Left ventricle myocardium inferior (tissue), 1 donor: ENCODE measurements around the gene FBXW12. TPM values are rescaled to one million over a fixed set of nuclear protein-coding genes. Genes with fewer than 3 reads are reported as not detected.

ENCODE experiments used
- DNase-seq: peaks from one replicate; pipeline ENCODE4 v3.0.0-alpha.2; 2020
- H3K27ac ChIP-seq: fragments of 200-600 bp; replicated peaks from 2 replicates; pipeline ENCODE4 v1.8.0; 2021
- H3K27me3 ChIP-seq: fragments of 200-600 bp; 2 replicates; pipeline ENCODE4 v1.8.0; 2021; ENCODE audit warnings: low read depth
- H3K36me3 ChIP-seq: fragments of 200-600 bp; 2 replicates; pipeline ENCODE4 v1.8.0; 2021
- H3K4me1 ChIP-seq: fragments of 200-600 bp; 2 replicates; pipeline ENCODE4 v1.8.0; 2021
- H3K4me3 ChIP-seq: fragments of 200-600 bp; 2 replicates; pipeline ENCODE4 v1.8.0; 2021; ENCODE audit warnings: mild to moderate bottlenecking, moderate library complexity
- H3K9me3 ChIP-seq: fragments of 200-600 bp; replicated peaks from 2 replicates; pipeline ENCODE4 v1.8.0; 2021
- CTCF ChIP-seq: fragments of 200-600 bp; IDR thresholded peaks from 2 replicates; pipeline ENCODE4 v1.8.0; 2021; ENCODE audit warnings: antibody characterized with exemption, mild to moderate bottlenecking, borderline replicate concordance
- intact Hi-C: fragments of 100-400 bp; cut with micrococcal nuclease; formaldehyde crosslinking; loops from one replicate; pipeline ENCODE4 v1.11.0; 2022
- total RNA-seq: library from RNA; stranded (reverse); fragmentation: NEBNext Ultra II Directional; extraction: Animal tissue kit (Norgen Biotek cat#: 25700); gene quantifications from one replicate; pipeline ENCODE4 v1.2.1, GENCODE V29; 2021
- donor health status: DM: no; HTN: yes; CAD: no; lungs with severe emphysema.

FBXW12 gene
- total RNA-seq, 1 donor from 2014 or later: not detected

DNA sequence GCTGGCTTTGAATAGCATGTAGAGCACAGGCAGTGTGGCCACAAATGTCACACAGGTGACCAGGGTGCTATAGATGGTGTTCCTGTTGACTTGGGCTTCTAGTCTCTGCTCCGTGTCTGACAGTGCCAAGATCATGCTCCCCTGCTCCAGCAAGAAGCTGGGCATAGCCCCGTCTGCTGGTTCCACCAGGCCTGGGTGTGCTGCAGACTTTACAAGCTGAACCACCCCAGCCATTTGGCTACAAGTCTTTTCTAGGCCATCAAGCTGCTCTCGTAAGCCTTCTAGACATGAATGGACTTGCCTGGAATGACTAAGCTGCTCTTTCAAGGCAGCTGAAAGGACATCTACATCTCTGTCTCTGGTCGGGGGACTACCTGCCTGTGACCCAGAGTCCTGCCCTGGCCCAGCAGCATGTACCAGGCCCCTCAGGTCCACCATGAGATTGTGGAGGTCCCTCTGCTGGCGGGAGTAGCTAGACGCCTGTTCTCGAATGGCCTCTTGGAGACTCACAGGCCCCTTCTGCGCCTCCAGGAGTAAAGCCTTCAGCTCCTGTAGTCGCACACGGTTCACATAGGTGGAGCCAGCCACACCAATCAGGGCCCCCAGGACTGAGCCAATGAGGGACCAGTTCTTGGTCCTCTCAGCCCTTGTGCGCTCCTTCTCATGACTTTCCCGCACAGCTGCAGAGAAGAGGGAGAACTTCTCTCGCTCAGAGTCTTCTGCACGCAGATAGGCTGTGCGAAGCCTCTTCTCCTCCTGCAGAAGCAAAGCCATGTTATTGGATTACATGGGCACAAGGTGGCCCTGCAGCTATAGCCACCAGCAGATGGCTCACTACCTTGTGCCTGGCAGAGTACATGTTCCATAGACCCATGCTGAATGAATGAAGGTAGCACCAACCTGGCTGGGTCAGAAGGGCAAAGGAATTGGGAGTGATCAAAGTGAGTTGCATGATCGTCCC lies 60.7 kb downstream of the FBXW12 start:
- H3K27me3 ChIP-seq: no peaks in the 10 kb centered on the region
- no peak overlapping the region for H3K4me3 ChIP-seq
- intact Hi-C loops: loop anchor here (10.0 kb wide), 1 partner anchor 158 kb away; no protein-coding TSS in a partner anchor
- no peak for DNase-seq
- H3K27ac ChIP-seq: peak overlapping the region; percentile 57
- TF ChIP-seq CTCF: peak; percentile 5
- peaks cover 15% of the 10 kb centered on the region for H3K36me3 ChIP-seq
- H3K9me3 ChIP-seq: no peaks in the 10 kb centered on the region
- H3K4me1 ChIP-seq: peaks cover 47% of the 10 kb centered on the region

- no peaks in the 10 kb centered on the region for H3K27me3 ChIP-seq
- no peaks in the 10 kb centered on the region for H3K9me3 ChIP-seq
- TF ChIP-seq CTCF: no peak
- peaks cover 15% of the 10 kb centered on the region for H3K36me3 ChIP-seq
- DNase-seq: no peak
- peak overlapping the region; percentile 57 for H3K27ac ChIP-seq
- intact Hi-C loops: loop anchor here (10.0 kb wide), 1 partner anchor 159 kb away; no protein-coding TSS in a partner anchor
- peaks cover 38% of the 10 kb centered on the region for H3K4me1 ChIP-seq
- peak overlapping the region; percentile 11 for H3K4me3 ChIP-seq
Measured at GRCh38 chr3:48433472-48434118, 61.6 kb downstream of the FBXW12 start.

DNA sequence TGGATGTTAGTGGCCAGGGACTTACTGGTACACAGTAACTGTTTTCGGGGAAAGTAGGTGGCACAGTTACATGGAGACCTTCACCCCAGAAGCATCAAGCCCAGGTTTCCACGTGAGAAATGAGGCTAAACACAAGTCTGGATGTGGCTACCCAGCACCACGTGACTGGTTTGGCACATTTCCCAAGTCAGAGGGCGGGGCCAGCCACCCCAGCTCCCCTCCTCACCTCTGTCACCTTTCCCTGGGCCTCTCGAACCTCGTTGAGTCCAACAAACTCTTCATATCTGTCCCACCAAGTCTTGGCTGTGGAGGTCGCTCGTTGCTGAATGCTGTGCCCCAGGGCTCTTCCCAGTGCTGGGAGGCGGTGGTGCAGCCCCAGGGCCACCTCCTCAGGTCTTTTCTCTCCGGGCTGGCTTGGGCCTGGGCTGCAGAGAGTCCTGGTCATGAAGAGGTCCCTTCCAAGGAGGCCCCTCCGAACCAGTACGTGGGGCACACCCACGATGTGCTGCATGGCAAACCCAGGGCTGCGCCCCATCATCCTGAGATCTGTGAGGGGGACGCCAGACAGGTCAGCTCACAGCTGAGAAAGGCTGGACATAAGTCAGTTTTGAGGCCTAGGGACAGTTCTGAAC lies 62.7 kb downstream of the FBXW12 start:
- peak overlapping the region; percentile 57 for H3K27ac ChIP-seq
- no peak for DNase-seq
- no peaks in the 10 kb centered on the region for H3K27me3 ChIP-seq
- H3K4me1 ChIP-seq: peaks cover 37% of the 10 kb centered on the region
- no peak for TF ChIP-seq CTCF
- H3K36me3 ChIP-seq: peaks cover 15% of the 10 kb centered on the region
- no peak overlapping the region for H3K4me3 ChIP-seq
- H3K9me3 ChIP-seq: no peaks in the 10 kb centered on the region
- intact Hi-C loops: loop anchor here (5.0 to 10.0 kb wide), 2 partner anchors 32 to 160 kb away; no protein-coding TSS in a partner anchor

- intact Hi-C loops: loop anchor here (5.0 to 10.0 kb wide), 2 partner anchors 33 to 160 kb away; no protein-coding TSS in a partner anchor
- no peak for DNase-seq
- Histone ChIP-seq H3K9me3 (no peaks in the 10 kb centered on the region), H3K36me3 (peaks cover 15% of the 10 kb centered on the region), H3K4me1 (peaks cover 34% of the 10 kb centered on the region), H3K4me3 (no peak overlapping the region), H3K27me3 (no peaks in the 10 kb centered on the region), H3K27ac (peak overlapping the region; percentile 57)
- no peak for TF ChIP-seq CTCF
Measured at GRCh38 chr3:48435223-48435595, 63.2 kb downstream of the FBXW12 start.
